Kidney epithelial cell (primary cell): ENCODE results near the gene GLTP. TPM values are rescaled to one million over a fixed set of nuclear protein-coding genes. Genes with fewer than 3 reads are reported as not detected.

Source experiments
- DNase-seq: peaks from one replicate; pipeline ENCODE4 v3.0.0-alpha.2; 2010; ENCODE audit warnings: low read depth
- H3K27me3 ChIP-seq: 2 replicates; pipeline ENCODE4 v1.6.0; 2011; ENCODE audit warnings: low read length; ENCODE audit not compliant: control insufficient read depth, insufficient read depth
- H3K36me3 ChIP-seq: 2 replicates; pipeline ENCODE4 v1.5.1; 2011; ENCODE audit warnings: low read length; ENCODE audit not compliant: control insufficient read depth, insufficient read depth
- H3K4me3 ChIP-seq: 2 replicates; pipeline ENCODE4 v1.5.1; 2011; ENCODE audit warnings: low read depth, mild to moderate bottlenecking, control low read depth, low read length
- CTCF ChIP-seq: IDR thresholded peaks from 2 replicates; pipeline ENCODE4 v1.5.1; 2011; ENCODE audit warnings: mild to moderate bottlenecking, moderate library complexity, low read length, control low read depth, inconsistent platforms; ENCODE audit not compliant: insufficient read depth, poor library complexity, severe bottlenecking
- total RNA-seq: library from RNA; depleted of rRNA; stranded (reverse); fragments of >200 nt; gene quantifications from 2 replicates; pipeline ENCODE4 v1.2.3, GENCODE V29; 2015

GLTP gene
- total RNA-seq, 1 donor from 2014 or later = 48.4 TPM

- Histone ChIP-seq H3K36me3 (no peaks in the 10 kb centered on the region), H3K4me3 (no peak overlapping the region), H3K27me3 (no peaks in the 10 kb centered on the region)
- no peak for TF ChIP-seq CTCF
- DNase-seq = no peak
Observed at GRCh38 chr12:109821968-109822367, 58.4 kb downstream of the GLTP start.

- no peak for TF ChIP-seq CTCF
- no peak for DNase-seq
- Histone ChIP-seq H3K4me3 (no peak overlapping the region), H3K27me3 (no peaks in the 10 kb centered on the region), H3K36me3 (no peaks in the 10 kb centered on the region)
Observed at GRCh38 chr12:109820816-109821381, 59.4 kb downstream of the GLTP start.

GRCh38 chr12:109818905-109819500 lies 61.3 kb downstream of the GLTP start:
- no peak for DNase-seq
- Histone ChIP-seq H3K4me3 (no peak overlapping the region), H3K36me3 (no peaks in the 10 kb centered on the region), H3K27me3 (no peaks in the 10 kb centered on the region)
- no peak for TF ChIP-seq CTCF

- no peak for DNase-seq
- H3K36me3 ChIP-seq = no peaks in the 10 kb centered on the region
- no peaks in the 10 kb centered on the region for H3K27me3 ChIP-seq
- H3K4me3 ChIP-seq = no peak overlapping the region
- TF ChIP-seq CTCF = no peak
Observed at GRCh38 chr12:109818253-109818652, 62.1 kb downstream of the GLTP start.

- Histone ChIP-seq H3K4me3 (no peak overlapping the region), H3K36me3 (no peaks in the 10 kb centered on the region), H3K27me3 (no peaks in the 10 kb centered on the region)
- DNase-seq = no peak
- no peak for TF ChIP-seq CTCF
Observed at GRCh38 chr12:109817627-109818231, 62.6 kb downstream of the GLTP start.
